ENCODE measurements around the gene CNOT3. TPM values are rescaled to one million over a fixed set of nuclear protein-coding genes. Genes with fewer than 3 reads are reported as not detected.
A peak's percentile ranks its signal among the peaks of the same experiment; 100 is the strongest.

CNOT3 gene
- total RNA-seq, 1 donor from 2014 or later = 17.6 TPM

DNA sequence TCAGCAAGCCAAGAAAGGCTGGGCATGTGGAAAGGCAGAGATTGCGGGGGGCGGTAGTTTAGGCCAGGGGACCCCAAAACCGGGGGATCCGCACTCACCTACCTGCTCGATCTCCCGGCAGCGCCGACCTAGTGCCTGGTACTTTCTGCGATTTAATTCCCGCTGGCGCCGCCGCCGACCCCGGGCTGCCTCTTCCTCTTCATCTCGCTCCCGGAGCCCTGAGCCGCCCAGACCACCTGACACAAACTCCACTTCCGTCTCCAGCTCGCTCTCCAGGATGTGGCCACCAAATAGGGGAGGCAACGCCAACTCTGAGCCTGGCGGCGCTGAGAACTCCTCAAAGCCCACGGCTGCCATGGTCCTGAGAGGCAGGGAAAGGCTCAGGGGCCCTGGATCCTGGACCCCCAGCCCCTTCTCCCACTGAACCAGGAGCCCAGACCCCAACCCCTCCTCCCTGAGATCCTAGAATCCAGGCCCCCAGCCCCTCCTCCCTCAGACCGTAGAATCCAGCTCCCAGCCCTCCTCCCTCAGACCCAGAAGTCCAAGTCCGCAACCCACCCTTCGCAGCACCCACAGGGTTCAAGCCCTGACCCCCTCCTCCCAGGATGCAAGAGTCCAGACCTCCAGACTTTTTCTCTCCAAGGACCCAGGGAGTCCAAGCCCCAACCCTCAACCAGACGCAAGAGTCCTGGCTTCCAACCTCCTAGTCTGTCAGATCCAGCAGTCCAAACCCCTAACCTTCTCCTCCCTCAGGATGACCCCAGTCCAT lies 23.0 kb upstream of the CNOT3 start:
- DNase-seq (ENCODE audit: missing footprints) = no peak
- ATAC-seq = no peak
- intact Hi-C loops (cut with DNase I) = loop anchor here (1.0 to 5.0 kb wide), 3 partner anchors 12 to 78 kb away; partner anchors contain the start of genes CNOT3, NDUFA3 and TSEN34

GRCh38 chr19:54115109-54116063 lies 22.2 kb upstream of the CNOT3 start, which contains the start of the genes PRPF31 and TFPT:
PRPF31 (plus strand) TSS chr19:54115754; CDS start chr19:54118279, 2,525 bp downstream.
TFPT (minus strand) TSS chr19:54115657; CDS start chr19:54115269, 388 bp downstream.
- ATAC-seq = peak; percentile 96
- intact Hi-C loops (cut with DNase I) = loop anchor here (1.0 to 5.0 kb wide), 3 partner anchors 13 to 77 kb away; partner anchors contain the start of genes CNOT3, NDUFA3 and TSEN34
- DNase-seq (ENCODE audit: missing footprints) = peak; percentile 98

DNA sequence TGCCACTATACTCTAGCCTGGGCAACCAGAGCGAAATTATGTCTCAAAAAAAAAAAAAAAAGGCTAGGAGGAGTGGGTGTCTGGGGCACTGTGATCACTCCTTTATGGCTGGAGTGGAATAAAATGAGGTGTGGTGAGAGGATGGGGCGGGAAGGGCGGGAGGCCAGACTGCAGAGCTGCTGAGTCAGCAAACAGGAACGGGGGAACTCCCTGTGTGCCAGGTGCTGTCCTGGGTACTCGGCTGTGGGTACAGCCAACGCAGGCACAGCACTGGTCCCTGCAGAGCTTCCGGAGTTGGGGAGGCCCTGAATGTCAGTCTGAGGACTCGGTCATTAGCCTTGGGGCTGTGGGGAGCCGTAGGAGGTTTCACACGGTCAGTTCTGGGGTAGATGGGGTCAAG lies 16.3 kb upstream of the CNOT3 start:
- intact Hi-C loops (cut with DNase I) = no loop called here
- DNase-seq (ENCODE audit: missing footprints) (no peak), ATAC-seq (no peak)

GRCh38 chr19:54123682-54124081 lies 13.9 kb upstream of the CNOT3 start:
- DNase-seq (ENCODE audit: missing footprints) (no peak), ATAC-seq (no peak)
- intact Hi-C loops (cut with DNase I) = no loop called here

- ATAC-seq = no peak
- intact Hi-C loops (cut with DNase I) = no loop called here
- DNase-seq (ENCODE audit: missing footprints) = no peak
Observed at GRCh38 chr19:54124393-54124792, 13.2 kb upstream of the CNOT3 start.

DNA sequence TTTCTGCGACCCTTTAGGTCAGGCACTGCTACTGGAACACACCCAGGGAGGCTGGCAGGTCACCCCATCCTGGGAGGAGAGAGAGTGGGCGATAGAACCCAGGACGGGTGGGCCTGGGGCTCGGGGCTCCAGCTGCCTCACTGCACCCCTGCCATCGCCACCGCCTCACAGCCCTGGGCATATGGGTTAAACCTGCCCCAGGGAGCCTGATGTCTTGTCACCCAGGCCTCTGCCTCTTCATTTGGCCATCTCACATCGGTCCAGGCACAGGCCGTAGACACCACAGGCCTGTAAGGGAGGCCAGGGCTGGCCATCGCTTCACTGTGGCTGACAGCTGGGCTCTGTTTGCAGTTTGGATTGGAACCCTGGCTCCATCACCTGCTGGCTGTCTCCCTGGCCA lies 11.8 kb upstream of the CNOT3 start:
- DNase-seq (ENCODE audit: missing footprints) = no peak
- ATAC-seq = no peak
- intact Hi-C loops (cut with DNase I) = no loop called here

- DNase-seq (ENCODE audit: missing footprints) = no peak
- ATAC-seq = no peak
- intact Hi-C loops (cut with DNase I) = no loop called here
Observed at GRCh38 chr19:54127688-54128440, 9.7 kb upstream of the CNOT3 start.

DNA sequence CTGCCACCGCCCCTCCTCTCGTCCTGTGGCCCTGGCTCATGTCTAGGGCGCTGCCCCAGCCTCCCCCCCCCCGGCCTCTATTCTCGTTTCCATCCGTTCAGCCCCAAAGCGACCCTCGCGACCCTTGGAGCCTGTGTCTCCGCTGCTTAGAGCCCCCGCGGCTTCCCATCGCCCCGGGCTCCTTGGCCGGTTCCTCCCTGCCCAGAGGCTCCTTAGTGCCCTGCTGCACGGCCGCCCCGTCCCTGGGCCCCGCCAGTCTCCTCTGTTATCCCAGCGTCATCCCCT lies 9.2 kb upstream of the CNOT3 start:
- intact Hi-C loops (cut with DNase I) = no loop called here
- no peak for DNase-seq (ENCODE audit: missing footprints)
- no peak for ATAC-seq

DNA sequence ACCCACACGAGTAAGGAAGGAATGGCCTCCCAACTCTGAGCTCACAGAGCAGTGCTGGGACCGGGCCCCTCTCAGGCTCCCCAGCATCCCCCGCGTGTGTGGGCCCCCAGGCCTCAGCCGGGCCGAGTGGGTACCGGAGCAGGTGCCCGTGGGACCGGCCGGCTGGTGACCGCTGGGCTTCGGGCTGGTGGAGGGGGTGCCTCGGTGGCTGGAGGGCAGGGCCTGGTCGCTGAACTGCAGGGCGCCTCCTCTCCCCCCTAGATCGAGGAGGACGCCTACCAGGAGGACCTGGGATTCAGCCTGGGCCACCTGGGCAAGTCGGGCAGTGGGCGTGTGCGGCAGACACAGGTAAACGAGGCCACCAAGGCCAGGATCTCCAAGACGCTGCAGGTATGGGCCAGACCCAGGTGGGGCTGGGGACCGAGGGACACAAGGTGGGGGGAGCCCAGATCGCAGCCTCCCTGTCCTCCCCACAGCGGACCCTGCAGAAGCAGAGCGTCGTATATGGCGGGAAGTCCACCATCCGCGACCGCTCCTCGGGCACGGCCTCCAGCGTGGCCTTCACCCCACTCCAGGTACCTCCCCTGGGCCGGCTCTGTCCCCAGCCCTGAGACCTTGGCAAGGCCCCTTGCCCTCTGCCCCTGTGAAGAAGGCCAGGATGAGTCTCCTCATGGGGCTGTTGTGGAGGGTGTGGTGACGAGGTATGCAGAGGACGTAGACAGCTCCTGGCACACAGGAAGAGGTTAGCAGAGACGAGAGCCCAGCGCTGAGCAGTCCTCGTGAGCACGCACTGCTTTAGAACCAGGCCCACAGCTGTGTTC lies 8.6 kb upstream of the CNOT3 start:
- no peak for DNase-seq (ENCODE audit: missing footprints)
- intact Hi-C loops (cut with DNase I) = no loop called here
- no peak for ATAC-seq

- DNase-seq (ENCODE audit: missing footprints) = no peak
- intact Hi-C loops (cut with DNase I) = no loop called here
- no peak for ATAC-seq
Observed at GRCh38 chr19:54129617-54129996, 8.0 kb upstream of the CNOT3 start.

GRCh38 chr19:54133312-54133956 lies 4.1 kb upstream of the CNOT3 start:
- no peak for DNase-seq (ENCODE audit: missing footprints)
- no peak for ATAC-seq
- intact Hi-C loops (cut with DNase I) = no loop called here

- intact Hi-C loops (cut with DNase I) = no loop called here
- DNase-seq (ENCODE audit: missing footprints) (peak; percentile 4), ATAC-seq (no peak)
Observed at GRCh38 chr19:54133957-54134590, 3.5 kb upstream of the CNOT3 start.

DNA sequence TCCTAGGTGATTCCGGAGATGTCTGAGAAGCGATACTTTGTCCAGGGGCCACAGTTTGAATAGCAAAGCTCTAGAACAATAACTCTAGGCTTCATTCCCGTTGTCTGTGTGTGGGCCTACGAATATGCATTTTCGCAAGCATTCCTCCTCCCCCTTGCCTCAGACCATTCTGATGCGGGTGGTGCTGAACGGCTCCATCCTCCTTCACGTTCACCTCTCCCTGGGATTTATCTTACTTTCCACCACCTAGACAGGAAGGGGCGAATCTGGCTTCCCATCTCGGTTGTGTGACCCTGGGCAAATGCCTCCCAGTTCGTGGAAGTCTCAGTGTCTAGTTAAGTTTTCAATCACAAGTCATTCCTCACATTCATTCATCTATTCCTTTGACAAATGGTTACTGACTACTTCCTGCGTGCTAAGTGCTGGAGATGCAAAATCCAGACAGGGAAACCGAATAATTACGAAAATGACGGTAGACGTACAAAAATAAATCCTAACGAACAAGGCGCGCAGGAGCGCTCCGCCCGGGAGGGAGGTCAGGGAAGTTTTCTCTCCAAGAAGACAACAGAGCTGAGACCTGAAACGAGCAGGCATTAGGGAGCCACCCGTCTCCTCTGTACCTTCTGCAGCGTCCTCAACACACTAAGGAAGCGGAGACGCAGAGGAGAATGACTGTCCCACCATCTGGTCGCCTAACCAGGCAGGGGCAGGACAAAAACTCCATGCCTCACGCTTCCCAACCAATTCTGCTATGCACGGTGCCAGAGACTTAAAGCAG lies 1.3 kb upstream of the CNOT3 start:
- intact Hi-C loops (cut with DNase I) = loop anchor here (2.0 kb wide), 1 partner anchor 21 kb away; the partner anchor contains the start of genes PRPF31 and TFPT
- ATAC-seq = no peak
- peak; percentile 45 for DNase-seq (ENCODE audit: missing footprints)

DNA sequence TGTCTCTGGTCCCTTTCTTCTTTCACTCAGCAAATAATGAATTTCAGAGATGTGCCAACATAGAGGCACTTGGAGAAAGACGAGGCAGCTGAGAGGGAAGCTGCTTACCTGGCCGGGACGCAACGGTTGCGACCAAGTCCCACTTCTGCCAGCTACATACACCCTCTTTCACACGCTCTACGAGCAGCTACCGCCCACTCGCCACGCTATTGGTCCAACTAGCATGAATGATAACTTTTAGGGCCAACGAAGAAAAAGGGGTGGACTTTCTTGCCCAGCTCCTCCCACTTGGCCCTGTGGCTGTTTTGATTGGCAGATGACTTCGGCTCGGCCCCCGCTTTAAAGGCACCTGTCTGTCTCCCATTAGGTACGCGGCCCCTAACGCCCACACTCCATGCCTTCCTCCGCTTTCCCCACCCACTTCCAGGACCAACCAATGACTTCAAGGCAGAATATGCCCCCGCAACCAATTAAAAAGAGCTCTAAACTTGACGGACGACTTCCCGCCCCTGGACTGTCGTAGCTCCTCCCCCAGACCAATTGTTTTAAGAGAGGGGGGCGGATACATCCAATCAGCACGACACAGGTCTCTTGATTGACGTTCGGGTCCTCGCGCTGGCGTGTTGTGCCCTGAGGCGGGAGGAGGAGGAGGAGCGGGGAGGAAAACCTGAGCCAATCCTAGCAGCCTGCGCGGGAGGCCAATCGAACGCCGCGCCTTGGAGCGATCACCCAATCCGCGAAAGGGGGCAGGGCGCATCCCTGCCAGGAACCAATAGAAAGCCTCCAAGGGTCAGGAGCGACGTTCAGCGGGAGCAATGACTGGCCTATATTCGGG lies 481 bp upstream of the CNOT3 start:
- ATAC-seq (peak; percentile 93), DNase-seq (ENCODE audit: missing footprints) (peak; percentile 99)
- intact Hi-C loops (cut with DNase I) = loop anchor here (1.0 to 2.0 kb wide), 2 partner anchors 22 kb away; partner anchors contain the start of genes LENG1, PRPF31 and TFPT

DNA sequence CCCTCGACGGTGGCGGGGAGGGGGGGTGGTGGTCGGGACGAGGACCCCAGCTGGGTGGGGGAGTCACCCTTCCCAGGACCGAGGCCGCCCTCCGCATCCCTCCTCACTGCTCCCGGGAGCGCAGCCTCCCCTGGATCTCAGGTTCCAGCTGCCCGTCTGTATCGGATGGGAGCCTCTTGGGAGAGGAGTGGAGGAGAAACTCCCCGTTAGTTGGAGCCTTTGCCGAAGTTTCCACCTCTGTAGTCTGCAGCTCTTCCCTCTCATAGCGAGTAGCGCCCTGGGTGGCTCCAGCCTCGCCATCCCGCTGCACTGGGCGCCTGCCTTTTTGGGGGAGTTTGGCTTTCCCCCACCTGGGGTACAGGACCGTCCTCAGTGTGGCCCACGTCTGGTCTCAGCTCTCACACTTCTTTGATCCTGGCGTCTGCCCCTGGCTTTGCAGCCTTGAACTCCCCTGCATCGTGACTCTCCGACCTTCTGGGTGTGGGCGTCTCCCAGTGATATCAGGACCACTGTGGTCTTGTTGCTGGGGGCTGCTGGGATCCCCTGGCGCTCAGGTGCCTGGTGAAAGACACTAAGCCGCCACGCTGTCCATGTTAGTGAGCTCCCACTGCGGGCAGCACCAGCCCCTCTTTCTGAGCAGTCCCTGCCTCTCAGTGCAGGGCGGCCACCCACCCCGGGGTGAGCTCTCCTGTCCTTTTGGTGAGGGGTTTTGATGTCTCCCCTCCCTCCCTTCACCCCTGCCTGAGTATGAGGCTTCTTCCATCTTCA lies 1.1 kb downstream of the CNOT3 start:
- DNase-seq (ENCODE audit: missing footprints) (no peak), ATAC-seq (no peak)
- intact Hi-C loops (cut with DNase I) = no loop called here
